MCF 10A (cell line): Measurements from ENCODE around the gene PIPOX. TPM values are rescaled to one million over a fixed set of nuclear protein-coding genes. Genes with fewer than 3 reads are reported as not detected.

Experiments used
- BruUV-seq: library from RNA; stranded (reverse); fragments of 400-500 nt; replicated peaks from 2 replicates; lab custom pipeline; 2021; lab: Mats Ljungman, UMichigan
- CTCF ChIA-PET: fragments of 300-600 bp; sonication (Branson Sonifier 250); formaldehyde crosslinking; extraction: SDS; loops from one replicate; lab custom pipeline; 2021; ENCODE audit warnings: antibody characterized with exemption, inconsistent platforms; lab: Yijun Ruan, JAX
- POLR2A ChIA-PET: fragments of 300-600, 350-650 bp; sonication (Branson Sonifier 250); formaldehyde crosslinking; extraction: SDS; loops from one replicate; lab custom pipeline; 2020; ENCODE audit warnings: antibody characterized with exemption, inconsistent platforms; lab: Yijun Ruan, JAX
- DNase-seq: peaks from one replicate; pipeline ENCODE4 v3.0.0-alpha.2; 2018; ENCODE audit not compliant: unreplicated experiment
- H3K27ac Mint-ChIP-seq: one replicate; pipeline ENCODE4 v1.8.0; 2022; ENCODE audit warnings: mild to moderate bottlenecking, low read depth, mixed read lengths; ENCODE audit not compliant: unreplicated experiment
- H3K27me3 Mint-ChIP-seq: one replicate; pipeline ENCODE4 v1.8.0; 2022; ENCODE audit warnings: mixed read lengths; ENCODE audit not compliant: insufficient read depth, unreplicated experiment
- H3K36me3 Mint-ChIP-seq: one replicate; pipeline ENCODE4 v1.8.0; 2022; ENCODE audit warnings: mild to moderate bottlenecking, moderate library complexity, mixed read lengths; ENCODE audit not compliant: insufficient read depth, unreplicated experiment
- H3K4me1 Mint-ChIP-seq: one replicate; pipeline ENCODE4 v1.8.0; 2022; ENCODE audit warnings: mixed read lengths; ENCODE audit not compliant: insufficient read depth, unreplicated experiment
- H3K4me3 Mint-ChIP-seq: one replicate; pipeline ENCODE4 v1.8.0; 2022; ENCODE audit warnings: mild to moderate bottlenecking, moderate library complexity, mixed read lengths; ENCODE audit not compliant: unreplicated experiment
- H3K9me3 Mint-ChIP-seq: one replicate; pipeline ENCODE4 v1.8.0; 2022; ENCODE audit warnings: mixed read lengths; ENCODE audit not compliant: unreplicated experiment
- CTCF ChIP-seq: fragments of 200-600 bp; IDR thresholded peaks from one replicate; pipeline ENCODE4 v1.8.0; 2022; ENCODE audit warnings: antibody characterized with exemption, mild to moderate bottlenecking; ENCODE audit not compliant: unreplicated experiment
- intact Hi-C: fragments of 100-400 bp; cut with micrococcal nuclease; formaldehyde crosslinking; loops from 2 replicates; pipeline ENCODE4 v1.14.1; 2022
- total RNA-seq: library from RNA; stranded (reverse); gene quantifications from 2 replicates; pipeline ENCODE4 v1.2.3, GENCODE V29; 2022

Gene PIPOX
- total RNA-seq, 1 experiment from 2014 or later: not detected

GRCh38 chr17:29024316-29024952, 18.5 kb upstream of the PIPOX start:
- ChIA-PET POLR2A (no interaction called here), CTCF (no interaction called here)
- no peak for TF ChIP-seq CTCF
- H3K9me3 Mint-ChIP-seq: no peaks in the 10 kb centered on the region
- H3K4me1 Mint-ChIP-seq: no peaks in the 10 kb centered on the region
- peaks cover 92% of the 10 kb centered on the region for H3K27me3 Mint-ChIP-seq
- H3K4me3 Mint-ChIP-seq: no peak overlapping the region
- no TSS peak for BruUV-seq
- no peaks in the 10 kb centered on the region for H3K36me3 Mint-ChIP-seq
- no peak overlapping the region for H3K27ac Mint-ChIP-seq
- DNase-seq: no peak
- intact Hi-C loops: no loop called here

GRCh38 chr17:29031488-29031887, 11.5 kb upstream of the PIPOX start:
- Mint-ChIP-seq H3K4me1 (no peaks in the 10 kb centered on the region), H3K27me3 (peaks cover 68% of the 10 kb centered on the region), H3K9me3 (peaks cover 16% of the 10 kb centered on the region), H3K4me3 (no peak overlapping the region), H3K27ac (no peak overlapping the region), H3K36me3 (no peaks in the 10 kb centered on the region)
- TF ChIP-seq CTCF: no peak
- ChIA-PET CTCF (no interaction called here), POLR2A (no interaction called here)
- intact Hi-C loops: no loop called here
- no peak for DNase-seq
- BruUV-seq: no TSS peak

- Mint-ChIP-seq H3K36me3 (no peaks in the 10 kb centered on the region), H3K27ac (no peak overlapping the region), H3K4me3 (no peak overlapping the region), H3K27me3 (peaks cover 60% of the 10 kb centered on the region), H3K9me3 (peaks cover 16% of the 10 kb centered on the region), H3K4me1 (no peaks in the 10 kb centered on the region)
- no TSS peak for BruUV-seq
- ChIA-PET CTCF (interaction anchor here (0.7 kb wide), 1 partner anchor 92 kb away, joined by 3 read pairs; no protein-coding TSS in a partner anchor), POLR2A (no interaction called here)
- intact Hi-C loops: no loop called here
- TF ChIP-seq CTCF: no peak
- no peak for DNase-seq
Measured at GRCh38 chr17:29032013-29032856, 10.7 kb upstream of the PIPOX start.

- no peak for TF ChIP-seq CTCF
- Mint-ChIP-seq H3K27ac (no peak overlapping the region), H3K27me3 (peaks cover 54% of the 10 kb centered on the region), H3K36me3 (no peaks in the 10 kb centered on the region), H3K4me1 (no peaks in the 10 kb centered on the region), H3K9me3 (peaks cover 16% of the 10 kb centered on the region), H3K4me3 (no peak overlapping the region)
- ChIA-PET CTCF (interaction anchor here (0.7 kb wide), 1 partner anchor 91 kb away, joined by 3 read pairs; no protein-coding TSS in a partner anchor), POLR2A (no interaction called here)
- no TSS peak for BruUV-seq
- DNase-seq: no peak
- intact Hi-C loops: no loop called here
Measured at GRCh38 chr17:29032857-29033197, 10.1 kb upstream of the PIPOX start.
